Measurements from ENCODE around the gene BMP7.

Gene BMP7

GRCh38 chr20:57219071-57219677 lies 47.3 kb downstream of the BMP7 start:
- no peak for DNase-seq (ENCODE audit: low spot score)
- in situ Hi-C loops (cut with MboI; ENCODE audit: low pct_unique_long_range_greater_than_20kb, low sequenced_read_pairs, unreplicated experiment), result no loop called here
- no peak for TF ChIP-seq CTCF (IDR thresholded peaks at IDR 0.05; ENCODE audit: extremely low read depth, insufficient read depth, missing control alignments)

DNA sequence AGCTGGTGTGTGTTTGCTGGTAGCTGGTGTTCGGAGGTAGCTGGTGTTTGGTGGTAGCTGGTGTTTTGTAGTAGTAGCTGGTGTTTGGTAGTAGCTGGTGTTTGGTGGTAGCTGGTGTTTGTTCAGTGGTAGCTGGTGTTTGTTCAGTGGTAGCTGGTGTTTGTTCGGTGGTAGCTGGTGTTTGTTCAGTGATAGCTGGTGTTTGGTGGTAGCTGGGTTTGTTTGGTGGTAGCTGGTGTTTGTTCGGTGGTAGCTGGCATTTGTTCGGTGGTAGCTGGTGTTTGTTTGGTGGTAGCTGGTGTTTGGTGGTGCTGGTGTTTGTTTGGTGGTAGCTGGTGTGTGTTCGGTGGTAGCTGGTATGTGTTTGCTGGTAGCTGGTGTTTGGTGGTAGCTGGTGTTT lies 48.0 kb downstream of the BMP7 start:
- in situ Hi-C loops (cut with MboI; ENCODE audit: low pct_unique_long_range_greater_than_20kb, low sequenced_read_pairs, unreplicated experiment), result no loop called here
- no peak for TF ChIP-seq CTCF (IDR thresholded peaks at IDR 0.05; ENCODE audit: extremely low read depth, insufficient read depth, missing control alignments)
- DNase-seq (ENCODE audit: low spot score), result no peak

DNA sequence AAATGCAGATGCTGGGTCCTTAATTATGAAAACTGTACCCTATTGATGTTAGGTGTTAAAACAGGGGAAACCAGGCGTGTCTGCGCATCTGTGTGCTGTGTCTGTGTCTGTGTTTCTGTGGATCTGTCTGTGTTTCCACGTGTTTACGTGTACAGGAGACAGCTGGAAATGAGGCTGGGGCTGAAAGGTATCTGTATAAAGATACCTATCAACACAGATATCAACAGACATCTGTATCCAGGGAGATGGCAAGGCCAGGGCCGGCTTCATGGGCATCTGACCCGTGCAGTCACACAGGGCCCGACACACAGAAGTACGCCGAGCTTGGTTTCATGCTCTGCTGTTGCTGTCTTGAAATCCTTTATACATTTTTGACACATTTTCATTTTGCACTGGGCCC lies 48.6 kb downstream of the BMP7 start:
- in situ Hi-C loops (cut with MboI; ENCODE audit: low pct_unique_long_range_greater_than_20kb, low sequenced_read_pairs, unreplicated experiment), result no loop called here
- no peak for DNase-seq (ENCODE audit: low spot score)
- no peak for TF ChIP-seq CTCF (IDR thresholded peaks at IDR 0.05; ENCODE audit: extremely low read depth, insufficient read depth, missing control alignments)

GRCh38 chr20:57216669-57217068 lies 49.8 kb downstream of the BMP7 start:
- TF ChIP-seq CTCF (IDR thresholded peaks at IDR 0.05; ENCODE audit: extremely low read depth, insufficient read depth, missing control alignments), result no peak
- in situ Hi-C loops (cut with MboI; ENCODE audit: low pct_unique_long_range_greater_than_20kb, low sequenced_read_pairs, unreplicated experiment), result no loop called here
- no peak for DNase-seq (ENCODE audit: low spot score)

DNA sequence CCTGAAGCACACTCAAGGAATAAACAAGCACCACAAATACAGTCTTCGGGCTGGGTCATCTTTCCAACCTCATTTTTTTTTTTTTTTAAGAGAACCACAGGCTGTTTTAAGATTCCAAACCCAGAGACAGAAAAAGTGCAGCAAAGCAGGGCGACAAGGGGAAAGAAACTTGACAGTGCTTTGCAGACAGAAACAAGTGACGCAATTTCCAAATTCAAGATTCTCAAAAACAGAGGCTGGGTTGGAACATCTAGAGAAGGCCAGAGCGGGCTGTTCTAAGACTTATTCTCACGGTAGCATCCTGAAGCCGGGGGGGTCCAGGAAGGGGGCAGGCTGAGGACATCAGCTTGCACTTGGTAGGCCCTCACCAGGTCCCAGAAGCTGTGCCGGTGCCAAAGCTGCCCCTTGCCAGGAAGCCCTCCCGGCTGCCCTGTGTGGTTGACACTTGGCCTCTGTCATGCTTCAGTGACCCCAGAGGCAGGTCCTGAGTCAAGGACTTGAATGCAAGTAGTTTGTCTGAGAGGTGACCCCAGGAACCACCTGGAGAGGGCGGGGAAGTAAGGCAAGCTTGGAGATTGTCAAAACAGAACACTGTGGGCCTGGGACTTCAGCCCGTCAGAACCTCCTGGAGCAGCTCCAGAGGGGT lies 50.5 kb downstream of the BMP7 start:
- in situ Hi-C loops (cut with MboI; ENCODE audit: low pct_unique_long_range_greater_than_20kb, low sequenced_read_pairs, unreplicated experiment), result no loop called here
- TF ChIP-seq CTCF (IDR thresholded peaks at IDR 0.05; ENCODE audit: extremely low read depth, insufficient read depth, missing control alignments), result no peak
- no peak for DNase-seq (ENCODE audit: low spot score)

DNA sequence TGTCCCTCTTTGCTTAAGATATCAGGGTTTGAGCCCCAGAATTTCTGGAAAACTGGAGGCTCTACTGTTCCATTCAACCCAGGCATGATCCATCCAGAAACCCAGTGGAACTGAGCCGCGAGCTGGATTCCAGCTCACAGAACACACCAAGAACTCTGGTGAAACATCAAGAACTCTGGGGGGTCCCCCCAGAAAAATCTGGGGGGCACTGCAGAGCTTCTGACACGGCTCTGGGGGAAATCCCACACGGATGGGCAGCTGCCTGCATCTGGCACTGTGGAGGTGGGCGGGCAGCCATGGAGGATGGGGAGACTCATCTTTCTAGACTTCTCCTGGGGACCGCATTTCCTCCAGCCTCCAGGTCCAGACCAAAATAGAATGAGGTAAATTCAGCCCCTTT lies 51.0 kb downstream of the BMP7 start:
- no peak for TF ChIP-seq CTCF (IDR thresholded peaks at IDR 0.05; ENCODE audit: extremely low read depth, insufficient read depth, missing control alignments)
- in situ Hi-C loops (cut with MboI; ENCODE audit: low pct_unique_long_range_greater_than_20kb, low sequenced_read_pairs, unreplicated experiment), result no loop called here
- DNase-seq (ENCODE audit: low spot score), result no peak
